K562 (cell line): ENCODE results near the gene ADORA2B. TPM values are rescaled to one million over a fixed set of nuclear protein-coding genes. Genes with fewer than 3 reads are reported as not detected.

ENCODE experiments used
- ARID2 ChIP-seq: fragments of 450-650 bp; IDR thresholded peaks from 2 replicates; pipeline ENCODE4 v1.6.1; 2017; ENCODE audit warnings: antibody characterized with exemption, mild to moderate bottlenecking
- ASH1L ChIP-seq: fragments of 450-650 bp; IDR thresholded peaks from 2 replicates; pipeline ENCODE4 v1.6.1; 2018; ENCODE audit warnings: borderline replicate concordance, mild to moderate bottlenecking, low read depth; ENCODE audit not compliant: partially characterized antibody
- ATF1 ChIP-seq, 2 experiments: fragments of 450-650 bp in 1 of 2; IDR thresholded peaks; 2 replicates each; pipeline ENCODE4 v1.6.1; 2016; ENCODE audit warnings: missing compliant biosample characterization in 1 of 2, missing genetic modification characterization in 1 of 2
- BCOR ChIP-seq: fragments of 450-650 bp; IDR thresholded peaks from 2 replicates; pipeline ENCODE4 v1.6.1; 2016
- BDP1 ChIP-seq: IDR thresholded peaks from 3 replicates; pipeline ENCODE4 v1.6.1; 2011; ENCODE audit not compliant: insufficient read length, insufficient read depth
- BRF1 ChIP-seq: IDR thresholded peaks from 3 replicates; pipeline ENCODE4 v1.6.1; 2011; ENCODE audit warnings: borderline replicate concordance, mild to moderate bottlenecking; ENCODE audit not compliant: insufficient read length; ENCODE audit errors: extremely low read depth
- CBX3 ChIP-seq, 2 experiments: IDR thresholded peaks; 1 replicate in 1 of 2; 2 replicates in 1 of 2; pipeline ENCODE4 v1.6.1; 2012; ENCODE audit warnings: inconsistent platforms in 2 of 2, low read length in 2 of 2, borderline replicate concordance in 1 of 2, control low read depth in 1 of 2
- E2F3 ChIP-seq: fragments of 250-450 bp; sonication (Bioruptor Pico); IDR thresholded peaks from 2 replicates; pipeline ENCODE4 v1.4.0; 2020; ENCODE audit warnings: mild to moderate bottlenecking
- E2F5 ChIP-seq: sonication (generic); formaldehyde crosslinking; IDR thresholded peaks from 2 replicates; pipeline ENCODE4 v1.8.0; 2022; ENCODE audit warnings: mild to moderate bottlenecking, missing genetic modification reagents
- ILF3 ChIP-seq: fragments of 450-650 bp; IDR thresholded peaks from 2 replicates; pipeline ENCODE4 v1.6.1; 2018; ENCODE audit warnings: antibody characterized with exemption, mild to moderate bottlenecking, moderate library complexity, borderline replicate concordance
- MAFF ChIP-seq: IDR thresholded peaks from 2 replicates; pipeline ENCODE4 v1.6.1; 2012; ENCODE audit warnings: low read length, improper control_type of control experiment
- MBD1 ChIP-seq: fragments of 250-450 bp; sonication (Bioruptor Pico); IDR thresholded peaks from 2 replicates; pipeline ENCODE4 v1.8.0; 2022; ENCODE audit warnings: inconsistent platforms
- NFE2 ChIP-seq: IDR thresholded peaks from 2 replicates; pipeline ENCODE4 v1.6.1; 2014; ENCODE audit warnings: antibody characterized with exemption, low read depth
- NFRKB ChIP-seq: fragments of 450-650 bp; IDR thresholded peaks from 2 replicates; pipeline ENCODE4 v1.6.1; 2016; ENCODE audit warnings: low read depth
- POU5F1 ChIP-seq: fragments of 150-350 bp; IDR thresholded peaks from 2 replicates; pipeline ENCODE4 v1.6.1; 2014; ENCODE audit warnings: borderline replicate concordance, low read length, low read depth, mild to moderate bottlenecking; ENCODE audit not compliant: partially characterized antibody
- PPARD ChIP-seq: fragments of 250-450 bp; sonication (Bioruptor Pico); IDR thresholded peaks from 2 replicates; pipeline ENCODE4 v1.8.0; 2022; ENCODE audit warnings: inconsistent platforms, mild to moderate bottlenecking, moderate library complexity
- RCOR1 ChIP-seq, 2 experiments: IDR thresholded peaks; 2 replicates each; pipeline ENCODE4 v1.6.1; 2012; ENCODE audit warnings: low read depth in 2 of 2, low read length in 2 of 2, borderline replicate concordance in 1 of 2, improper control_type of control experiment in 1 of 2
- SMAD1 ChIP-seq: fragments of 150-350 bp; IDR thresholded peaks from 2 replicates; pipeline ENCODE4 v1.6.1; 2014; ENCODE audit warnings: low read length, low read depth; ENCODE audit not compliant: partially characterized antibody
- SMAD4 ChIP-seq: fragments of 250-450 bp; sonication (Bioruptor Pico); conservative IDR thresholded peaks from 2 replicates; pipeline ENCODE4 v1.8.0; 2021; ENCODE audit warnings: inconsistent platforms, mild to moderate bottlenecking, moderate library complexity
- TAL1 ChIP-seq: fragments of 450-650 bp; IDR thresholded peaks from 2 replicates; pipeline ENCODE4 v1.6.1; 2016; ENCODE audit warnings: mild to moderate bottlenecking
- USF1 ChIP-seq: sonication (generic); formaldehyde crosslinking; IDR thresholded peaks from 2 replicates; pipeline ENCODE4 v1.9.0; 2022; ENCODE audit warnings: mild to moderate bottlenecking, missing genetic modification reagents
- ZFP30 ChIP-seq: fragments of 250-450 bp; sonication (Bioruptor Pico); IDR thresholded peaks from 2 replicates; pipeline ENCODE4 v1.8.0; 2022; ENCODE audit warnings: moderate library complexity, mild to moderate bottlenecking, inconsistent platforms, borderline replicate concordance
- ZNF133 ChIP-seq: fragments of 250-450 bp; sonication (Bioruptor Pico); IDR thresholded peaks from 2 replicates; pipeline ENCODE4 v1.4.0; 2020; ENCODE audit warnings: mild to moderate bottlenecking
- ZNF184 ChIP-seq: sonication (generic); formaldehyde crosslinking; IDR thresholded peaks from 2 replicates; pipeline ENCODE4 v1.5.0; 2020; ENCODE audit warnings: missing genetic modification reagents
- ZNF41 ChIP-seq: fragments of 250-450 bp; sonication (Bioruptor Pico); conservative IDR thresholded peaks from 2 replicates; pipeline ENCODE4 v1.4.0; 2020; ENCODE audit warnings: mild to moderate bottlenecking
- ZNF584 ChIP-seq: fragments of 200-800 bp; sonication (Bioruptor generic); IDR thresholded peaks from 2 replicates; pipeline ENCODE4 v1.6.1; 2016; ENCODE audit warnings: low read depth, mild to moderate bottlenecking, missing genetic modification characterization, missing compliant biosample characterization
- ZNF644 ChIP-seq: fragments of 200-800 bp; sonication (Bioruptor generic); IDR thresholded peaks from 2 replicates; pipeline ENCODE4 v1.6.1; 2016; ENCODE audit warnings: low read depth, missing genetic modification characterization, missing compliant biosample characterization
- polyA plus RNA-seq, 8 experiments: library from polyadenylated mRNA; depleted of rRNA in 4 of 8; stranded (reverse) in 5 of 8; unstranded in 3 of 8; fragments of >200 nt; fragmentation: Nextera tagmentation in 2 of 8; fragmentation: Illumina TruSeq in 1 of 8; extraction: Ambion mirVana in 2 of 8; extraction: Trizol in 1 of 8; gene quantifications; 2 replicates each; pipeline versions ENCODE4 v1.2.1 to v1.2.3, GENCODE V29; 2011 to 2014; ENCODE audit warnings: inconsistent platforms in 1 of 8, missing spikeins in 1 of 8
- total RNA-seq, 7 experiments: library from RNA; depleted of rRNA in 6 of 7; stranded (reverse); fragments of >200 nt in 6 of 7; fragmentation: Illumina TruSeq in 2 of 7; extraction: Trizol in 2 of 7; gene quantifications; 2 replicates each; pipeline versions ENCODE4 v1.2.1 to v1.2.3, GENCODE V29; 2011 to 2021; ENCODE audit warnings: low replicate concordance in 1 of 7

ADORA2B gene
- total and polyA plus RNA-seq, 9 of the 15 experiments (the other 6 are each of a cell fraction or from before 2014, with no cell fraction given), result 6.4 to 16.6 (median 10.5) TPM

- TF ChIP-seq NFRKB (peak; percentile 36; the same call in 1 of the 2 replicates), ZNF133 (CRISPR knock-in tag) (no peak), E2F5 (CRISPR knock-in tag) (no peak), CBX3 (IDR thresholded peaks at IDR 0.05; ENCODE audit: borderline replicate concordance in 1 of 2, low read length in 2 of 2) (no peak), ILF3 (no peak), RCOR1 (IDR thresholded peaks at IDR 0.05; ENCODE audit: borderline replicate concordance in 1 of 2, low read depth in 2 of 2, low read length in 2 of 2) (peak in 1 of 2 experiments; percentile 77; a peak in 1 of 4 replicates), POU5F1 (no peak), ASH1L (no peak), USF1 (no peak), MBD1 (CRISPR knock-in tag) (no peak), ZFP30 (CRISPR knock-in tag) (no peak), ZNF41 (CRISPR knock-in tag) (no peak), BRF1 (no peak), SMAD4 (CRISPR knock-in tag) (no peak), ZNF584 (CRISPR knock-in tag) (no peak), TAL1 (peak; percentile 11; the same call in 1 of the 2 replicates), ARID2 (no peak), E2F3 (CRISPR knock-in tag) (no peak), BCOR (peak; percentile 52; the same call in 1 of the 2 replicates), PPARD (CRISPR knock-in tag) (no peak), ATF1 (CRISPR knock-in tag; IDR thresholded peaks at IDR 0.05) (no peak), ATF1 (tag; IDR thresholded peaks at IDR 0.05) (no peak), MAFF (peak; percentile 80), SMAD1 (no peak), ZNF184 (CRISPR knock-in tag) (no peak), BDP1 (no peak), NFE2 (peak; percentile 93), ZNF644 (tag) (no peak)
Measured at GRCh38 chr17:15981646-15982580, 37.0 kb downstream of the ADORA2B start (continued).
